GM18505 (cell line): ENCODE results near the gene GOLM1.
"Not testable (repeated sequence)": the region's sequence is repeated elsewhere in the genome, so short reads cannot be mapped to it uniquely, and the experiment has no call there.

Experiments used
- ATAC-seq: cut with Tn5 transposase; IDR thresholded peaks from one replicate; pipeline ENCODE4 v1.9.1; 2021; ENCODE audit not compliant: unreplicated experiment
- POLR2A ChIP-seq: IDR thresholded peaks from 4 replicates; pipeline ENCODE4 v1.6.1; 2011; ENCODE audit warnings: borderline replicate concordance; ENCODE audit not compliant: insufficient read depth, insufficient read length; ENCODE audit errors: extremely low read depth

Gene GOLM1

GRCh38 chr9:86098824-86099700 is at the start of gene GOLM1:
Gene GOLM1, minus strand, starts transcription at chr9:86099558. Its CDS starts 20,238 bp downstream, at chr9:86079320.
- peak; percentile 71 for ATAC-seq
- TF ChIP-seq POLR2A = peak; percentile 64

GRCh38 chr9:86146671-86147070 is 47.3 kb upstream of the GOLM1 start:
- not testable (repeated sequence) for ATAC-seq

GRCh38 chr9:86145960-86146359 is 46.6 kb upstream of the GOLM1 start:
- not testable (repeated sequence) for ATAC-seq

- ATAC-seq = no peak
- no peak for TF ChIP-seq POLR2A
Observed at GRCh38 chr9:86142973-86143372, 43.6 kb upstream of the GOLM1 start.

- no peak for TF ChIP-seq POLR2A
- ATAC-seq = no peak
Observed at GRCh38 chr9:86141843-86142242, 42.5 kb upstream of the GOLM1 start.

GRCh38 chr9:86135371-86135770 is 36.0 kb upstream of the GOLM1 start:
- no peak for TF ChIP-seq POLR2A
- no peak for ATAC-seq

- no peak for ATAC-seq
- no peak for TF ChIP-seq POLR2A
Observed at GRCh38 chr9:86134361-86134760, 35.0 kb upstream of the GOLM1 start.

GRCh38 chr9:86128235-86128822 is 29.0 kb upstream of the GOLM1 start:
- no peak for TF ChIP-seq POLR2A
- ATAC-seq = no peak

GRCh38 chr9:86126998-86127972 is 27.9 kb upstream of the GOLM1 start:
- TF ChIP-seq POLR2A = no peak
- ATAC-seq = no peak

GRCh38 chr9:86122311-86122710 is 23.0 kb upstream of the GOLM1 start:
- no peak for ATAC-seq
- TF ChIP-seq POLR2A = no peak

GRCh38 chr9:86119457-86119856 is 20.1 kb upstream of the GOLM1 start:
- no peak for TF ChIP-seq POLR2A

GRCh38 chr9:86116425-86116824 is 17.1 kb upstream of the GOLM1 start:
- TF ChIP-seq POLR2A = no peak

More at GRCh38 chr9:86119457-86119856, 20.1 kb upstream of the GOLM1 start:
- ATAC-seq = no peak

GRCh38 chr9:86115886-86116285 is 16.5 kb upstream of the GOLM1 start:
- no peak for ATAC-seq
- TF ChIP-seq POLR2A = no peak

More at GRCh38 chr9:86116425-86116824, 17.1 kb upstream of the GOLM1 start:
- no peak for ATAC-seq
